Esophagus muscularis mucosa (tissue), 4 donors: ENCODE results near the gene PNMA6E. TPM values are rescaled to one million over a fixed set of nuclear protein-coding genes. Genes with fewer than 3 reads are reported as not detected.

ENCODE experiments used
- DNase-seq: peaks from one replicate; pipeline ENCODE4 v3.0.0-alpha.2; 2017; ENCODE audit errors: extremely low spot score
- H3K27ac ChIP-seq, 4 donors: fragments of 200-600 bp; sonication (generic); replicated peaks in 1 of 4; 1 replicate in 3 of 4; 2 replicates in 1 of 4; pipeline ENCODE4 v1.5.1; 2016 to 2019; ENCODE audit warnings: mild to moderate bottlenecking in 1 of 4
- H3K27me3 ChIP-seq, 4 donors: fragments of 200-600 bp; sonication (generic); one replicate each; pipeline versions ENCODE4 v1.5.1 to v1.6.0; 2016 to 2019
- H3K36me3 ChIP-seq, 4 donors: fragments of 200-600 bp; sonication (generic); one replicate each; pipeline ENCODE4 v1.5.1; 2016 to 2019
- H3K4me1 ChIP-seq, 4 donors: fragments of 200-600 bp; sonication (generic); one replicate each; pipeline ENCODE4 v1.5.1; 2016 to 2019
- H3K4me3 ChIP-seq, 4 donors: fragments of 200-600 bp; sonication (generic); 1 replicate in 2 of 4; 2 replicates in 2 of 4; pipeline ENCODE4 v1.5.1; 2016 to 2019; ENCODE audit warnings: mild to moderate bottlenecking in 4 of 4, moderate library complexity in 1 of 4
- H3K9me3 ChIP-seq, 4 donors: fragments of 200-600 bp; sonication (generic); 1 replicate in 3 of 4; 2 replicates in 1 of 4; pipeline ENCODE4 v1.5.1; 2016 to 2019
- CTCF ChIP-seq, 3 experiments: fragments of 200-600 bp in 2 of 3; fragments of 450-650 bp in 1 of 3; sonication (generic) in 2 of 3; IDR thresholded peaks; one replicate each; pipeline ENCODE4 v1.5.1; 2017 to 2019; ENCODE audit warnings: antibody characterized with exemption in 3 of 3, mild to moderate bottlenecking in 2 of 3, moderate library complexity in 1 of 3
- EP300 ChIP-seq: sonication (generic); formaldehyde crosslinking; IDR thresholded peaks from one replicate; pipeline ENCODE4 v1.6.1; 2017; ENCODE audit warnings: antibody characterized with exemption
- POLR2A ChIP-seq: fragments of 450-650 bp; IDR thresholded peaks from one replicate; pipeline ENCODE4 v1.6.1; 2017; ENCODE audit warnings: antibody characterized with exemption, moderate library complexity, mild to moderate bottlenecking, low read depth
- POLR2AphosphoS5 ChIP-seq, 2 donors: sonication (generic); formaldehyde crosslinking; IDR thresholded peaks; one replicate each; pipeline ENCODE4 v1.6.1; 2017; ENCODE audit warnings: antibody characterized with exemption in 2 of 2
- WGBS: methylation state at CpG from one replicate; pipeline ENCODE4 v1.1.5; 2018; 5-methylcytosine and 5-hydroxymethylcytosine counted together
- intact Hi-C: fragments of 100-400 bp; cut with DNase I; formaldehyde crosslinking; loops from one replicate; pipeline ENCODE4 v1.15.1; 2023
- total RNA-seq, 4 donors: library from RNA; depleted of rRNA; stranded (reverse); fragments of >200 nt; gene quantifications; one replicate each; pipeline versions ENCODE4 v1.1.0 to v1.2.1, GENCODE V29; 2016

The PNMA6E gene
- total RNA-seq, 4 donors from 2014 or later: not detected

DNA sequence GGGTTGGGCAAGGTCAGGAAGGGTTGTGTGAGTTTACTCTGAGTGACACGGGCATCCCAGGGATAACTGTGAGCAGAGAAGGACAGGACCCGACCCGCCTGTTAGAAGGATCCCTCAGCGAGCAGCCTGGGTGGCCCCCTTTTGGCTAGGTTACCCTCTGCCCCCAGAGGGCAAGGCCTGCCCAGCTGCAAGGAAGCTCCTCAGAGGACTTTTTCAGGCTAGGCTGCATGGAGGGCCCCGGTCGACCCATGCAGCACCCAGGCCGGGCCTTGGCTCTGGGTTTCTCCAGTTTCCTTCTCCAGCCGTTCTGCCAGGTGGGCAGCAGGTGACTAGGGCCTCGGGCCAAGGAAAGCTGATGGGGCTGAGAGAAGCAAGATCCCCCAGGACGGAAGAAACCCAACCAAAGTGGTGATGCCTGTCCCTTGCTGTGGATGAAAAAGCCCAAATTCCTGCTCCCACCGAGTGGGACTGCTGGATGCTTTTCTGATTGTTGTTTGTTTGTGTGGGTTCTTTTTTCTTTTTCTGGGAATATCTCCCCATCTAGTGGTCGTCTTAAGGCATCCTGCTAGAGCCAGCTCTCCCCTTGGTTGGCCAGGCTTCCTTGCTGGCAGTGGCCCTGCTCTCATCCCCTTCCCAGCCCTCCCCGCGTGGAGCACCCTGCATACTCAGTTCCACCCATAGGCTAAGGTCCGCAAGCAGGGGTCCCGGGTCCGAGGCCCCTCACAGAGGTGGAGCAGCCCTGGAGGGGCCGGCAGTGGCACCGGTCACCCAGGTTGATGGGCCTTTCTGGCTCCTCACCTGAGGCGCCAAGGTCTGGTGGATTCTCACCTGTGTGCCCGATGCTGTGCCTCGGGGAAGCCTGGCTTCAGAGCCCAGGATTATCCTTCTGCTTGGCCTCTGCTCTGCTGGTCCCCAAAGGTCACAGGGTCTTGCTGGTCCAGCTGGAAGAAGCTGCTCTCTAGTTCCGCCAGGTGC lies 11.9 kb upstream of the PNMA6E start:
- H3K4me1 ChIP-seq: peaks cover 0 to 18% (median 17%) of the 10 kb centered on the region in 4 donors
- no peaks in the 10 kb centered on the region for H3K27me3 ChIP-seq
- 74% methylated on average over 16 of the region's 23 CpGs for WGBS
- H3K27ac ChIP-seq: no peak overlapping the region
- peak overlapping the region in 2 of 4 donors; percentile 60 to 68 for H3K4me3 ChIP-seq
- DNase-seq: no peak
- H3K36me3 ChIP-seq: no peaks in the 10 kb centered on the region
- TF ChIP-seq CTCF (IDR thresholded peaks at IDR 0.05) (no peak), POLR2AphosphoS5 (IDR thresholded peaks at IDR 0.05) (no peak), POLR2A (no peak), EP300 (no peak)
- H3K9me3 ChIP-seq: no peaks in the 10 kb centered on the region
- intact Hi-C loops: no loop called here

- 69% methylated on average over 17 of the region's 17 CpGs for WGBS
- DNase-seq: no peak
- TF ChIP-seq POLR2A (no peak), EP300 (no peak), CTCF (IDR thresholded peaks at IDR 0.05) (no peak)
- intact Hi-C loops: no loop called here
- Histone ChIP-seq H3K27ac (peak overlapping the region in 2 of 4 donors; percentile 39 to 45), H3K4me1 (peaks cover 0 to 18% (median 17%) of the 10 kb centered on the region in 4 donors), H3K27me3 (no peaks in the 10 kb centered on the region), H3K36me3 (no peaks in the 10 kb centered on the region), H3K9me3 (no peaks in the 10 kb centered on the region), H3K4me3 (peak overlapping the region; percentile 60 to 68 (median 62))
These were observed 10.9 kb upstream of the PNMA6E start for GRCh38 chrX:153411988-153412574.

GRCh38 chrX:153411255-153411987 lies 10.3 kb upstream of the PNMA6E start, which contains the start of gene ZFP92:
Gene ZFP92 (plus strand): TSS chrX:153411472. CDS start chrX:153418323, 6,851 bp downstream.
- TF ChIP-seq POLR2A (no peak), CTCF (IDR thresholded peaks at IDR 0.05) (no peak), EP300 (no peak)
- Histone ChIP-seq H3K36me3 (no peaks in the 10 kb centered on the region), H3K9me3 (no peaks in the 10 kb centered on the region), H3K4me3 (peak within 1 kb of the TSS; percentile 60 to 68 (median 62)), H3K27ac (peak within 1 kb of the TSS in 2 of 4 donors; percentile 39 to 45), H3K27me3 (no peaks in the 10 kb centered on the region), H3K4me1 (peaks cover 0 to 18% (median 17%) of the 10 kb centered on the region in 4 donors)
- DNase-seq: no peak
- 51% methylated on average over 20 of the region's 75 CpGs for WGBS
- intact Hi-C loops: no loop called here

GRCh38 chrX:153410888-153411254 lies 9.7 kb upstream of the PNMA6E start:
- Histone ChIP-seq H3K4me1 (peaks cover 0 to 18% (median 17%) of the 10 kb centered on the region in 4 donors), H3K36me3 (no peaks in the 10 kb centered on the region), H3K27ac (no peak overlapping the region), H3K27me3 (no peaks in the 10 kb centered on the region), H3K4me3 (peak overlapping the region; percentile 60 to 68 (median 62)), H3K9me3 (no peaks in the 10 kb centered on the region)
- intact Hi-C loops: no loop called here
- TF ChIP-seq CTCF (IDR thresholded peaks at IDR 0.05) (no peak), POLR2A (no peak), POLR2AphosphoS5 (IDR thresholded peaks at IDR 0.05) (no peak), EP300 (no peak)
- DNase-seq: no peak
- WGBS: 77% methylated on average over 9 of the region's 12 CpGs
